Measurements from ENCODE around the gene TNXB. TPM values are rescaled to one million over a fixed set of nuclear protein-coding genes. Genes with fewer than 3 reads are reported as not detected.
"Not testable (repeated sequence)": the region's sequence is repeated elsewhere in the genome, so short reads cannot be mapped to it uniquely, and the experiment has no call there.

TNXB gene
- total RNA-seq, 1 experiment from 2014 or later, result 11.5 TPM

- BruUV-seq (replicated peaks), result no TSS peak
- TF ChIP-seq EZH2 (IDR thresholded peaks at IDR 0.05; ENCODE audit: borderline replicate concordance, low read depth, low read length, poor library complexity, severe bottlenecking) (no peak), CTCF (conservative IDR thresholded peaks at IDR 0.05; ENCODE audit: low read depth, low read length) (no peak)
- Histone ChIP-seq H3K27ac (ENCODE audit: low read depth, low read length, poor library complexity, severe bottlenecking) (no peak overlapping the region), H3K9me3 (ENCODE audit: low read depth, low read length, poor library complexity, severe bottlenecking) (no peaks in the 10 kb centered on the region), H3K27me3 (replicated peaks; ENCODE audit: insufficient read depth, low read depth, low read length, poor library complexity) (no peaks in the 10 kb centered on the region), H3K4me1 (ENCODE audit: insufficient read depth, low read length, poor library complexity, severe bottlenecking) (no peaks in the 10 kb centered on the region), H3K4me3 (ENCODE audit: low read depth, low read length, poor library complexity, severe bottlenecking) (no peak overlapping the region), H3K36me3 (ENCODE audit: insufficient read depth, low read length, poor library complexity, severe bottlenecking) (no peaks in the 10 kb centered on the region)
- intact Hi-C loops (cut with micrococcal nuclease; ENCODE audit: unreplicated experiment), result no loop called here
- no peak for DNase-seq (ENCODE audit: low spot score)
- ChIA-PET POLR2A (ENCODE audit: low non-redundant PET) (no interaction called here), CTCF (no interaction called here)
Measured at GRCh38 chr6:32056254-32056653, 52.9 kb downstream of the TNXB start.

GRCh38 chr6:32055756-32056155 is 53.4 kb downstream of the TNXB start:
- H3K4me3 ChIP-seq (ENCODE audit: low read depth, low read length, poor library complexity, severe bottlenecking); H3K4me1 ChIP-seq (ENCODE audit: insufficient read depth, low read length, poor library complexity, severe bottlenecking); CTCF ChIA-PET; POLR2A ChIA-PET (ENCODE audit: low non-redundant PET); BruUV-seq (replicated peaks); H3K27me3 ChIP-seq (replicated peaks; ENCODE audit: insufficient read depth, low read depth, low read length, poor library complexity); H3K27ac ChIP-seq (ENCODE audit: low read depth, low read length, poor library complexity, severe bottlenecking); H3K36me3 ChIP-seq (ENCODE audit: insufficient read depth, low read length, poor library complexity, severe bottlenecking); intact Hi-C loops (cut with micrococcal nuclease; ENCODE audit: unreplicated experiment); H3K9me3 ChIP-seq (ENCODE audit: low read depth, low read length, poor library complexity, severe bottlenecking); DNase-seq (ENCODE audit: low spot score): not testable (repeated sequence)

GRCh38 chr6:32053314-32053713 is 55.8 kb downstream of the TNXB start:
- H3K4me1 ChIP-seq (ENCODE audit: insufficient read depth, low read length, poor library complexity, severe bottlenecking); H3K9me3 ChIP-seq (ENCODE audit: low read depth, low read length, poor library complexity, severe bottlenecking); H3K27ac ChIP-seq (ENCODE audit: low read depth, low read length, poor library complexity, severe bottlenecking); DNase-seq (ENCODE audit: low spot score); CTCF ChIA-PET; POLR2A ChIA-PET (ENCODE audit: low non-redundant PET); H3K36me3 ChIP-seq (ENCODE audit: insufficient read depth, low read length, poor library complexity, severe bottlenecking); H3K27me3 ChIP-seq (replicated peaks; ENCODE audit: insufficient read depth, low read depth, low read length, poor library complexity); intact Hi-C loops (cut with micrococcal nuclease; ENCODE audit: unreplicated experiment); H3K4me3 ChIP-seq (ENCODE audit: low read depth, low read length, poor library complexity, severe bottlenecking); BruUV-seq (replicated peaks): not testable (repeated sequence)

GRCh38 chr6:32052626-32053025 is 56.5 kb downstream of the TNXB start:
- H3K9me3 ChIP-seq (ENCODE audit: low read depth, low read length, poor library complexity, severe bottlenecking); H3K4me3 ChIP-seq (ENCODE audit: low read depth, low read length, poor library complexity, severe bottlenecking); H3K27me3 ChIP-seq (replicated peaks; ENCODE audit: insufficient read depth, low read depth, low read length, poor library complexity); DNase-seq (ENCODE audit: low spot score); CTCF ChIA-PET; H3K36me3 ChIP-seq (ENCODE audit: insufficient read depth, low read length, poor library complexity, severe bottlenecking); H3K4me1 ChIP-seq (ENCODE audit: insufficient read depth, low read length, poor library complexity, severe bottlenecking); intact Hi-C loops (cut with micrococcal nuclease; ENCODE audit: unreplicated experiment); POLR2A ChIA-PET (ENCODE audit: low non-redundant PET); BruUV-seq (replicated peaks); H3K27ac ChIP-seq (ENCODE audit: low read depth, low read length, poor library complexity, severe bottlenecking): not testable (repeated sequence)

GRCh38 chr6:32050562-32050961 is 58.6 kb downstream of the TNXB start:
- Histone ChIP-seq H3K9me3 (ENCODE audit: low read depth, low read length, poor library complexity, severe bottlenecking) (no peaks in the 10 kb centered on the region), H3K4me3 (ENCODE audit: low read depth, low read length, poor library complexity, severe bottlenecking) (no peak overlapping the region), H3K27me3 (replicated peaks; ENCODE audit: insufficient read depth, low read depth, low read length, poor library complexity) (no peaks in the 10 kb centered on the region), H3K36me3 (ENCODE audit: insufficient read depth, low read length, poor library complexity, severe bottlenecking) (no peaks in the 10 kb centered on the region), H3K4me1 (ENCODE audit: insufficient read depth, low read length, poor library complexity, severe bottlenecking) (peaks cover 14% of the 10 kb centered on the region), H3K27ac (ENCODE audit: low read depth, low read length, poor library complexity, severe bottlenecking) (no peak overlapping the region)
- DNase-seq (ENCODE audit: low spot score), result no peak
- no TSS peak for BruUV-seq (replicated peaks)
- no peak for TF ChIP-seq CTCF (conservative IDR thresholded peaks at IDR 0.05; ENCODE audit: low read depth, low read length)
- no peak for TF ChIP-seq EZH2 (IDR thresholded peaks at IDR 0.05; ENCODE audit: borderline replicate concordance, low read depth, low read length, poor library complexity, severe bottlenecking)
- CTCF ChIA-PET, result no interaction called here
- POLR2A ChIA-PET (ENCODE audit: low non-redundant PET), result no interaction called here
- intact Hi-C loops (cut with micrococcal nuclease; ENCODE audit: unreplicated experiment), result no loop called here

- H3K9me3 ChIP-seq (ENCODE audit: low read depth, low read length, poor library complexity, severe bottlenecking); H3K4me3 ChIP-seq (ENCODE audit: low read depth, low read length, poor library complexity, severe bottlenecking); intact Hi-C loops (cut with micrococcal nuclease; ENCODE audit: unreplicated experiment); H3K27ac ChIP-seq (ENCODE audit: low read depth, low read length, poor library complexity, severe bottlenecking); H3K36me3 ChIP-seq (ENCODE audit: insufficient read depth, low read length, poor library complexity, severe bottlenecking); CTCF ChIA-PET; DNase-seq (ENCODE audit: low spot score); POLR2A ChIA-PET (ENCODE audit: low non-redundant PET); BruUV-seq (replicated peaks); H3K27me3 ChIP-seq (replicated peaks; ENCODE audit: insufficient read depth, low read depth, low read length, poor library complexity): not testable (repeated sequence)
- H3K4me1 ChIP-seq (ENCODE audit: insufficient read depth, low read length, poor library complexity, severe bottlenecking), result peaks cover 14% of the 10 kb centered on the region
Measured at GRCh38 chr6:32049736-32050135, 59.4 kb downstream of the TNXB start.
